ENCODE data around the gene PPP2R5B.

PPP2R5B gene

GRCh38 chr11:64908766-64909165 lies 15.7 kb upstream of the PPP2R5B start:
- DNase-seq (ENCODE audit: low read depth): no peak
- TF ChIP-seq CTCF (conservative IDR thresholded peaks at IDR 0.05; ENCODE audit: low read depth, low read length): no peak
- H3K4me3 ChIP-seq (ENCODE audit: low read depth, low read length): no peak overlapping the region

GRCh38 chr11:64909653-64910343 lies 14.7 kb upstream of the PPP2R5B start:
- no peak for TF ChIP-seq CTCF (conservative IDR thresholded peaks at IDR 0.05; ENCODE audit: low read depth, low read length)
- no peak for DNase-seq (ENCODE audit: low read depth)
- no peak overlapping the region for H3K4me3 ChIP-seq (ENCODE audit: low read depth, low read length)

GRCh38 chr11:64910451-64911093 lies 13.9 kb upstream of the PPP2R5B start:
- DNase-seq (ENCODE audit: low read depth): no peak
- no peak overlapping the region for H3K4me3 ChIP-seq (ENCODE audit: low read depth, low read length)
- no peak for TF ChIP-seq CTCF (conservative IDR thresholded peaks at IDR 0.05; ENCODE audit: low read depth, low read length)

- no peak for TF ChIP-seq CTCF (conservative IDR thresholded peaks at IDR 0.05; ENCODE audit: low read depth, low read length)
- DNase-seq (ENCODE audit: low read depth): no peak
- no peak overlapping the region for H3K4me3 ChIP-seq (ENCODE audit: low read depth, low read length)
Measured at GRCh38 chr11:64911142-64911541, 13.3 kb upstream of the PPP2R5B start.

- no peak for DNase-seq (ENCODE audit: low read depth)
- no peak for TF ChIP-seq CTCF (conservative IDR thresholded peaks at IDR 0.05; ENCODE audit: low read depth, low read length)
- H3K4me3 ChIP-seq (ENCODE audit: low read depth, low read length): no peak overlapping the region
Measured at GRCh38 chr11:64911689-64912088, 12.8 kb upstream of the PPP2R5B start.

- no peak for DNase-seq (ENCODE audit: low read depth)
- no peak for TF ChIP-seq CTCF (conservative IDR thresholded peaks at IDR 0.05; ENCODE audit: low read depth, low read length)
- H3K4me3 ChIP-seq (ENCODE audit: low read depth, low read length): no peak overlapping the region
Measured at GRCh38 chr11:64913171-64913727, 11.2 kb upstream of the PPP2R5B start.

Measured in choroid plexus epithelial cell (primary cell).